ENCODE data around the gene TMEM169. TPM values are rescaled to one million over a fixed set of nuclear protein-coding genes. Genes with fewer than 3 reads are reported as not detected.

Gene TMEM169
- total and polyA plus RNA-seq, 2 of the 4 experiments (the other 2 are of a cell fraction), result 0.15 to 0.54 TPM

GRCh38 chr2:216126943-216127342 is 45.2 kb downstream of the TMEM169 start:
- 100% methylated on average over 1 of the region's 5 CpGs; no CpG with 5 or more reads in 1 of the 2 experiments for WGBS, 2 experiments (ENCODE audit: extremely low coverage in 2 of 2, insufficient read length in 1 of 2)
- Histone ChIP-seq H3K56ac (ENCODE audit: extremely low read depth, insufficient read depth, low read length) (no peak overlapping the region), H4K91ac (ENCODE audit: insufficient read depth, low read depth, low read length) (no peak overlapping the region), H3K4me1 (ENCODE audit: control insufficient read depth, insufficient read depth, low read length) (peaks cover 2% of the 10 kb centered on the region; the same call in 1 of the 2 replicates), H2AFZ (replicated peaks; ENCODE audit: low read length, poor library complexity) (no peak overlapping the region), H3K9ac (ENCODE audit: low read depth, low read length) (no peak overlapping the region), H4K20me1 (ENCODE audit: insufficient read depth, low read length) (peaks cover 6% of the 10 kb centered on the region; the same call in 1 of the 2 replicates), H3K36me3 (ENCODE audit: control insufficient read depth, insufficient read depth, low read length) (peaks cover 47% of the 10 kb centered on the region), H3K4me3 (ENCODE audit: insufficient read depth, low read depth, low read length) (no peak overlapping the region), H2BK5ac (ENCODE audit: low read depth, low read length, poor library complexity, severe bottlenecking) (no peak overlapping the region), H2AK5ac (ENCODE audit: low read depth, low read length) (no peak overlapping the region), H3K14ac (replicated peaks; ENCODE audit: low read depth, low read length) (no peak overlapping the region), H2AK9ac (replicated peaks; ENCODE audit: low read depth, low read length, poor library complexity) (no peak overlapping the region), H3K27ac (ENCODE audit: insufficient read depth, low read length) (no peak overlapping the region), H3K23ac (ENCODE audit: low read depth, low read length) (no peak overlapping the region), H4K5ac (ENCODE audit: low read depth, low read length) (no peak overlapping the region), H3K9me1 (ENCODE audit: insufficient read depth, low read length) (peaks cover 6% of the 10 kb centered on the region), H3K9me3 (ENCODE audit: control insufficient read depth, insufficient read depth, low read length) (no peaks in the 10 kb centered on the region), H2BK15ac (ENCODE audit: low read depth, low read length) (no peak overlapping the region), H3K4me2 (ENCODE audit: low read depth, low read length) (no peak overlapping the region), H3K4ac (ENCODE audit: low read depth, low read length) (no peak overlapping the region), H3K18ac (ENCODE audit: low read depth, low read length) (no peak overlapping the region), H2BK120ac (ENCODE audit: low read depth, low read length) (no peak overlapping the region), H2BK20ac (ENCODE audit: low read depth, low read length) (no peak overlapping the region), H3K79me1 (ENCODE audit: low read depth in 1 of 2, low read length in 2 of 2) (peaks cover 39 to 49% of the 10 kb centered on the region in 2 experiments), H4K8ac (ENCODE audit: low read depth in 2 of 2, low read length in 2 of 2) (no peak overlapping the region), H3K27me3 (ENCODE audit: control insufficient read depth, insufficient read depth, low read length) (no peaks in the 10 kb centered on the region)
- POLR2A ChIA-PET (ENCODE audit: unreplicated experiment), result no interaction called here
- dilution Hi-C loops (cut with HindIII; ENCODE audit: low sequenced_read_pairs, unreplicated experiment), result no loop called here
- no TSS peak for BruUV-seq (replicated peaks)
- intact Hi-C loops (cut with micrococcal nuclease), result no loop called here
- in situ Hi-C loops (cut with MboI; ENCODE audit: low sequenced_read_pairs), result no loop called here
- DNase-seq, result no peak
- ATAC-seq (ENCODE audit: low read depth), result no peak
- no peak for TF ChIP-seq MXI1 (IDR thresholded peaks at IDR 0.05; ENCODE audit: borderline replicate concordance, low read depth, low read length)
- CTCF ChIA-PET, result no interaction called here
